Thyroid gland (tissue), 4 donors: ENCODE measurements around the gene SCEL. TPM values are rescaled to one million over a fixed set of nuclear protein-coding genes. Genes with fewer than 3 reads are reported as not detected.
"Not testable (repeated sequence)": the region's sequence is repeated elsewhere in the genome, so short reads cannot be mapped to it uniquely, and the experiment has no call there.

Experiments used
- DNase-seq, 2 donors: peaks; one replicate each; pipeline ENCODE4 v3.0.0-alpha.2; 2019
- H3K27ac ChIP-seq, 3 donors: fragments of 200-600 bp; sonication (generic); 1 replicate in 2 of 3; 2 replicates in 1 of 3; pipeline ENCODE4 v1.5.1; 2016 to 2019; ENCODE audit warnings: mild to moderate bottlenecking in 1 of 3, moderate library complexity in 1 of 3
- H3K27me3 ChIP-seq: fragments of 200-600 bp; sonication (generic); one replicate; pipeline ENCODE4 v1.5.1; 2019
- H3K36me3 ChIP-seq, 2 donors: fragments of 200-600 bp; sonication (generic); one replicate each; pipeline ENCODE4 v1.5.1; 2016 to 2019
- H3K4me1 ChIP-seq, 2 donors: fragments of 200-600 bp; sonication (generic); one replicate each; pipeline ENCODE4 v1.5.1; 2017 to 2019
- H3K4me3 ChIP-seq, 3 donors: fragments of 200-600 bp; sonication (generic); replicated peaks in 1 of 3; 1 replicate in 2 of 3; 2 replicates in 1 of 3; pipeline ENCODE4 v1.5.1; 2016; ENCODE audit warnings: mild to moderate bottlenecking in 1 of 3
- H3K9me3 ChIP-seq: fragments of 200-600 bp; sonication (generic); one replicate; pipeline ENCODE4 v1.5.1; 2017
- POLR2A ChIP-seq, 2 donors: fragments of 450-650 bp; IDR thresholded peaks; one replicate each; pipeline ENCODE4 v1.6.1; 2017; ENCODE audit warnings: antibody characterized with exemption in 2 of 2, mild to moderate bottlenecking in 2 of 2, moderate library complexity in 1 of 2
- WGBS, 2 donors: methylation state at CpG; one replicate each; pipeline ENCODE4 v1.1.5; 2017; 5-methylcytosine and 5-hydroxymethylcytosine counted together
- intact Hi-C: fragments of 100-400 bp; cut with DNase I; formaldehyde crosslinking; loops from one replicate; pipeline ENCODE4 v1.15.1; 2023
- total RNA-seq, 4 donors: library from RNA; depleted of rRNA; stranded (reverse); fragments of >200 nt; gene quantifications; one replicate each; pipeline ENCODE4 v1.2.3, GENCODE V29; 2016
- TF ChIP-seq, protein P1 (sequence below), 6 experiments: fragments of 200-600 bp in 3 of 6; fragments of 450-650 bp in 3 of 6; sonication (generic) in 3 of 6; IDR thresholded peaks; one replicate each; pipeline ENCODE4 v1.5.1; 2016 to 2019; ENCODE audit warnings: antibody characterized with exemption in 6 of 6, mild to moderate bottlenecking in 2 of 6, inconsistent platforms in 1 of 6, moderate library complexity in 1 of 6

SCEL gene
- total RNA-seq, 4 donors from 2014 or later = 0.79 to 3.4 (median 2.0) TPM

DNA sequence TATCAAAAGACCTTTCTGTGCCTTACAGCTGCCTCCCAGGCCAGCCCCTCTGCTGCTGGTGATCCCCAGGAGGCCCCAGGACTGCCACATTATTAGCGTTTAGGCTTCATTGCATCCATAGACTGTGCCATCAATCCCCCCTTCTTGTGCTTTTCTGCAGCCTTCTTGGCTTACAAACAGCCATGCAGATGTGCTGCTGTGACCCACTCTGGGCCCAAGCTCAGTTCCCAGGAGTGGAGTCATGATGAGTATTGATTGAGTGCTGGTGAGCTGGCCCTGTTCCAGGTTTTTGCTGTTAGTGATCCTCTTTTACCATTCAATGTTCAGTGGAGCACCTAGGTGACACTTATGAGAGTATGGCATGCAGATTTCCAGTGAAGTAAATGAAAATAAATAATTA lies 102.1 kb downstream of the SCEL start:
- no peak for DNase-seq
- Histone ChIP-seq H3K9me3 (no peaks in the 10 kb centered on the region), H3K27me3 (no peaks in the 10 kb centered on the region), H3K4me1 (no peaks in the 10 kb centered on the region), H3K4me3 (no peak overlapping the region), H3K36me3 (no peaks in the 10 kb centered on the region), H3K27ac (no peak overlapping the region)
- 32 to 33% methylated on average over 1 of the region's 1 CpG for WGBS, 2 donors
- intact Hi-C loops = no loop called here
- TF ChIP-seq, protein P1, sequence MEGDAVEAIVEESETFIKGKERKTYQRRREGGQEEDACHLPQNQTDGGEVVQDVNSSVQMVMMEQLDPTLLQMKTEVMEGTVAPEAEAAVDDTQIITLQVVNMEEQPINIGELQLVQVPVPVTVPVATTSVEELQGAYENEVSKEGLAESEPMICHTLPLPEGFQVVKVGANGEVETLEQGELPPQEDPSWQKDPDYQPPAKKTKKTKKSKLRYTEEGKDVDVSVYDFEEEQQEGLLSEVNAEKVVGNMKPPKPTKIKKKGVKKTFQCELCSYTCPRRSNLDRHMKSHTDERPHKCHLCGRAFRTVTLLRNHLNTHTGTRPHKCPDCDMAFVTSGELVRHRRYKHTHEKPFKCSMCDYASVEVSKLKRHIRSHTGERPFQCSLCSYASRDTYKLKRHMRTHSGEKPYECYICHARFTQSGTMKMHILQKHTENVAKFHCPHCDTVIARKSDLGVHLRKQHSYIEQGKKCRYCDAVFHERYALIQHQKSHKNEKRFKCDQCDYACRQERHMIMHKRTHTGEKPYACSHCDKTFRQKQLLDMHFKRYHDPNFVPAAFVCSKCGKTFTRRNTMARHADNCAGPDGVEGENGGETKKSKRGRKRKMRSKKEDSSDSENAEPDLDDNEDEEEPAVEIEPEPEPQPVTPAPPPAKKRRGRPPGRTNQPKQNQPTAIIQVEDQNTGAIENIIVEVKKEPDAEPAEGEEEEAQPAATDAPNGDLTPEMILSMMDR (IDR thresholded peaks at IDR 0.05) = no peak
- no peak for TF ChIP-seq POLR2A (IDR thresholded peaks at IDR 0.05)

- Histone ChIP-seq H3K36me3 (no peaks in the 10 kb centered on the region), H3K27ac (no peak overlapping the region), H3K9me3 (no peaks in the 10 kb centered on the region), H3K4me1 (no peaks in the 10 kb centered on the region), H3K4me3 (no peak overlapping the region), H3K27me3 (no peaks in the 10 kb centered on the region)
- intact Hi-C loops = no loop called here
- TF ChIP-seq, protein P1 (IDR thresholded peaks at IDR 0.05) = no peak
- TF ChIP-seq POLR2A (IDR thresholded peaks at IDR 0.05) = no peak
- DNase-seq = no peak
Observed at GRCh38 chr13:77650409-77650808, 114.9 kb downstream of the SCEL start.

GRCh38 chr13:77653301-77653700 lies 117.8 kb downstream of the SCEL start:
- Histone ChIP-seq H3K27ac (no peak overlapping the region), H3K4me1 (no peaks in the 10 kb centered on the region), H3K9me3 (no peaks in the 10 kb centered on the region), H3K4me3 (no peak overlapping the region), H3K36me3 (no peaks in the 10 kb centered on the region), H3K27me3 (no peaks in the 10 kb centered on the region)
- 86 to 98% methylated on average over 2 of the region's 2 CpGs for WGBS, 2 donors
- intact Hi-C loops = no loop called here
- no peak for TF ChIP-seq POLR2A (IDR thresholded peaks at IDR 0.05)
- TF ChIP-seq, protein P1 (IDR thresholded peaks at IDR 0.05) = no peak
- no peak for DNase-seq

DNA sequence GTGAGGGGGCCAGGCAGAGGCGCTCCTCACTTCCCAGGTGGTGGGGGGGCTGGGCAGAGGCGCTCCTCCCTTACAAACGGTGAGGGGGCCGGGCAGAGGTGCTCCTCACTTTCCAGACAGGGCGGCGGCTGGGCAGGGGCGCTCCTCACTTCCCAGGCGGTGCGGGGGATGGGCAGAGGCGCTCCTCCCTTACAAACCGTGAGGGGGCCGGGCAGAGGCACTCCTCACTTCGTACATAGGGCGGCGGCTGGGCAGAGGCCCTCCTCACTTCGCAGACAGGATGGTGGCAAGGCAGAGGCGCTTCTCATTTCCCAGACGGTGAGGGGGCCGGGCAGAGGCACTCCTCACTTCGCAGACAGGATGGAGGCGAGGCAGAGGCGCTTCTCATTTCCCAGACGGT lies 124.5 kb downstream of the SCEL start:
- H3K27ac ChIP-seq, DNase-seq, H3K9me3 ChIP-seq, H3K36me3 ChIP-seq, H3K27me3 ChIP-seq, H3K4me3 ChIP-seq, H3K4me1 ChIP-seq, intact Hi-C loops: not testable (repeated sequence)
- WGBS, 2 donors = 91 to 92% methylated on average over 10 to 15 of the region's 23 CpGs

- intact Hi-C loops = no loop called here
- no peak for TF ChIP-seq POLR2A (IDR thresholded peaks at IDR 0.05)
- TF ChIP-seq, protein P1 (IDR thresholded peaks at IDR 0.05) = no peak
- Histone ChIP-seq H3K4me1 (no peaks in the 10 kb centered on the region), H3K9me3 (no peaks in the 10 kb centered on the region), H3K36me3 (no peaks in the 10 kb centered on the region), H3K27me3 (no peaks in the 10 kb centered on the region), H3K4me3 (no peak overlapping the region), H3K27ac (no peak overlapping the region)
- DNase-seq = no peak
- WGBS, 2 donors = 78 to 86% methylated on average over 5 to 6 of the region's 15 CpGs
Observed at GRCh38 chr13:77660841-77661250, 125.3 kb downstream of the SCEL start.

- DNase-seq, H3K4me3 ChIP-seq, H3K4me1 ChIP-seq, H3K27me3 ChIP-seq, intact Hi-C loops, H3K27ac ChIP-seq, H3K9me3 ChIP-seq, H3K36me3 ChIP-seq: not testable (repeated sequence)
- 88 to 89% methylated on average over 16 of the region's 16 CpGs for WGBS, 2 donors
Observed at GRCh38 chr13:77662301-77662700, 126.8 kb downstream of the SCEL start.

- 100% methylated on average over 2 of the region's 15 CpGs; no CpG with 5 or more reads in 1 of the 2 donors for WGBS, 2 donors
- H3K9me3 ChIP-seq, H3K36me3 ChIP-seq, intact Hi-C loops, H3K4me3 ChIP-seq, H3K4me1 ChIP-seq, H3K27me3 ChIP-seq, H3K27ac ChIP-seq, DNase-seq: not testable (repeated sequence)
Observed at GRCh38 chr13:77662831-77663230, 127.3 kb downstream of the SCEL start.
